Parathyroid adenoma (tissue), 2 donors: ENCODE results near the gene NOA1.

Source experiments
- H2AFZ ChIP-seq: fragments of 300-600 bp; sonication (generic); one replicate; pipeline ENCODE4 v1.7.0; 2017; ENCODE audit warnings: antibody characterized with exemption, mild to moderate bottlenecking
- H3K27ac ChIP-seq: fragments of 300-600 bp; sonication (generic); one replicate; pipeline ENCODE4 v1.7.0; 2017
- H3K27me3 ChIP-seq: fragments of 300-600 bp; sonication (generic); one replicate; pipeline ENCODE4 v1.7.0; 2017; ENCODE audit warnings: low read length; ENCODE audit not compliant: control insufficient read depth, insufficient read depth
- H3K36me3 ChIP-seq: fragments of 300-600 bp; sonication (generic); one replicate; pipeline ENCODE4 v1.7.0; 2017; ENCODE audit warnings: low read length; ENCODE audit not compliant: control insufficient read depth, insufficient read depth
- H3K4me1 ChIP-seq: fragments of 300-600 bp; sonication (generic); one replicate; pipeline ENCODE4 v1.7.0; 2017; ENCODE audit warnings: control low read depth
- H3K4me2 ChIP-seq: fragments of 300-600 bp; sonication (generic); one replicate; pipeline ENCODE4 v1.7.0; 2017; ENCODE audit warnings: low read length
- H3K4me3 ChIP-seq: fragments of 300-600 bp; sonication (generic); one replicate; pipeline ENCODE4 v1.7.0; 2017; ENCODE audit warnings: low read depth, low read length
- H3K79me2 ChIP-seq: fragments of 300-600 bp; sonication (generic); one replicate; pipeline ENCODE4 v1.7.0; 2017; ENCODE audit warnings: control low read depth
- H3K9ac ChIP-seq: fragments of 300-600 bp; sonication (generic); one replicate; pipeline ENCODE4 v1.7.0; 2017; ENCODE audit warnings: mild to moderate bottlenecking
- H3K9me3 ChIP-seq: fragments of 300-600 bp; sonication (generic); one replicate; pipeline ENCODE4 v1.7.0; 2017; ENCODE audit warnings: low read length; ENCODE audit not compliant: control insufficient read depth
- CTCF ChIP-seq: fragments of 300-600 bp; sonication (generic); IDR thresholded peaks from one replicate; pipeline ENCODE4 v1.7.0; 2017; ENCODE audit warnings: antibody characterized with exemption, mild to moderate bottlenecking
- donor health status: primary hyperparathyroidism.

The NOA1 gene

GRCh38 chr4:57013543-57014120 lies 36.2 kb upstream of the NOA1 start:
- Histone ChIP-seq H3K27ac (no peak overlapping the region), H3K4me1 (no peaks in the 10 kb centered on the region), H3K36me3 (no peaks in the 10 kb centered on the region), H3K4me3 (no peak overlapping the region), H3K79me2 (no peaks in the 10 kb centered on the region), H3K9ac (no peak overlapping the region), H3K9me3 (no peaks in the 10 kb centered on the region), H2AFZ (no peak overlapping the region), H3K4me2 (no peak overlapping the region), H3K27me3 (no peaks in the 10 kb centered on the region)
- TF ChIP-seq CTCF: no peak

- TF ChIP-seq CTCF: no peak
- Histone ChIP-seq H3K4me2 (no peak overlapping the region), H3K27ac (no peak overlapping the region), H3K9me3 (no peaks in the 10 kb centered on the region), H3K9ac (no peak overlapping the region), H3K79me2 (peaks cover 4% of the 10 kb centered on the region), H3K4me1 (peaks cover 3% of the 10 kb centered on the region), H3K4me3 (no peak overlapping the region), H2AFZ (no peak overlapping the region), H3K27me3 (no peaks in the 10 kb centered on the region), H3K36me3 (no peaks in the 10 kb centered on the region)
Observed at GRCh38 chr4:56999751-57000150, 22.3 kb upstream of the NOA1 start.

DNA sequence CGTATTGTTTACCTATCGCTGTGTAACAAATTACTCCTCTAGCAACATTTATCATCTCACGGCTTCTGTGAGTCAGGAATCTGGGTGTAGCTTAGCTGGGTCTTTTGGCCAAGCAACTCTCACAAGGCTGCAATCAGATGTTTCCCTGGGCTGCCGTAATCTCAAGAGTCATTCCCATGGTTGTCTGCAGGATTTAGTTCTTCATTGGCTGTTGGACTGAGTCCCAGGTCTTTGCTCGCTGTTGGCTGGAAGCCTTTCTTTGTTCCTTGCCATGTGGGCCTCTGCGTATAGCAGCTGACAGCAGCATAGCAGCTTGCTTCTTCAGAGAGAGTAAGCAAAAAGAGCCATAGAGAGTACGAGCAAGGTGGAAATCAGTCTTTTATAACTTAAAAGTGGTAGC lies 18.1 kb upstream of the NOA1 start:
- Histone ChIP-seq H3K27ac (no peak overlapping the region), H3K36me3 (no peaks in the 10 kb centered on the region)

DNA sequence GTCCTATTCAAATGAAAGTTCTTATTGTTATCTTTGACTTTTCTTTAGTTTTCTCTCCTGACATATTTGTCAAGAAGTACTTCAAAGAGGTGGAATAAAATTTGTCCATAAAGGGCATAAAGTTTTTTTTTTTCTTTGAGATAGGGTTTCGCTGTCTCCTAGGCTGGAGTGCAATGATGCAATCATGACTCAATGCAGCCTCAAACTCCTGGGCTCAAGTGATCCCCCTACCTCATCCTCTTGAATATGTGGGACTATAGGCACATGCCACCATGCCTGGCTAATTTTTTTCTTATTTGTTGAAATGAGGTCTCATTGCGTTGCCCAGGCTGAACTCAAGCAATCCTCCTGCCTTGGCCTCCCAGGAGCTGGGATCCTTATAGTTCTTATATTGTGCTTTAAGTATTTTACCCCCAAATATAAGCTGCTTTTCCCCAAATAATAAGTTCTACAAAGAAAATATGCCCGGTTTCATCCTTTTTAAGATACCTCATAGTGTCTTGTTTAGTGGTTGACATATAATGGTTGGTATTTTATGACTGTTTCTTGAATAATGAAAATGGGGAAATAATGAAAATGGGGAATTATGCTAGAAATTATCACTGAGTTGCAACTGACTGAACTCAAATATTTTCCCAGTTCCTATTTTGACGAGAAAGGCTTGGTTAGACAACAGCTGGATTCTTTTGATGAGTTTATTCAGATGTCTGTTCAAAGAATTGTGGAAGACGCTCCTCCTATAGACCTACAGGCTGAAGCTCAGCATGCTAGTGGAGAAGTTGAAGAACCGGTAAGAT lies 12.9 kb upstream of the NOA1 start:
- no peak overlapping the region for H3K9ac ChIP-seq
- H3K27me3 ChIP-seq: no peaks in the 10 kb centered on the region
- H2AFZ ChIP-seq: no peak overlapping the region
- H3K27ac ChIP-seq: no peak overlapping the region
- H3K9me3 ChIP-seq: no peaks in the 10 kb centered on the region
- no peaks in the 10 kb centered on the region for H3K4me1 ChIP-seq
- H3K36me3 ChIP-seq: no peaks in the 10 kb centered on the region
- H3K4me3 ChIP-seq: no peak overlapping the region
- H3K4me2 ChIP-seq: no peak overlapping the region
- no peak for TF ChIP-seq CTCF
- peaks cover 8% of the 10 kb centered on the region for H3K79me2 ChIP-seq

More for the DNA sequence above, 18.1 kb upstream of the NOA1 start:
- TF ChIP-seq CTCF: no peak
- Histone ChIP-seq H3K4me3 (no peak overlapping the region), H2AFZ (no peak overlapping the region), H3K9me3 (no peaks in the 10 kb centered on the region), H3K9ac (no peak overlapping the region), H3K27me3 (no peaks in the 10 kb centered on the region), H3K4me2 (no peak overlapping the region), H3K4me1 (peaks cover 3% of the 10 kb centered on the region), H3K79me2 (peaks cover 4% of the 10 kb centered on the region)
